A673 (cell line): ENCODE measurements around the gene ZNF81. TPM values are rescaled to one million over a fixed set of nuclear protein-coding genes. Genes with fewer than 3 reads are reported as not detected.
A peak's percentile ranks its signal among the peaks of the same experiment; 100 is the strongest.

ENCODE experiments used
- BruUV-seq: library from RNA; stranded (reverse); fragments of 400-500 nt; replicated peaks from 2 replicates; lab custom pipeline; 2021; lab: Mats Ljungman, UMichigan
- CTCF ChIA-PET: fragments of 300-600 bp; sonication (Branson Sonifier 250); formaldehyde crosslinking; loops from one replicate; lab custom pipeline; 2022; ENCODE audit warnings: antibody characterized with exemption; lab: Charles Lee
- POLR2A ChIA-PET: fragments of 300-600 bp; sonication (Branson Sonifier 250); formaldehyde crosslinking; loops from one replicate; lab custom pipeline; 2022; ENCODE audit warnings: antibody characterized with exemption; ENCODE audit not compliant: low non-redundant PET; lab: Charles Lee
- DNase-seq: peaks from one replicate; pipeline ENCODE4 v3.0.0-alpha.2; 2015; ENCODE audit warnings: low spot score
- H3K27ac ChIP-seq: fragments of 200-600 bp; sonication (generic); 2 replicates; pipeline ENCODE4 v1.5.1; 2016; ENCODE audit warnings: mixed run types, low read depth, mild to moderate bottlenecking, mixed read lengths, antibody characterized with exemption, low read length; ENCODE audit not compliant: poor library complexity, severe bottlenecking
- H3K27me3 ChIP-seq: fragments of 200-600 bp; sonication (generic); replicated peaks from 2 replicates; pipeline ENCODE4 v1.6.1; 2017; ENCODE audit warnings: mixed run types, low read depth, mild to moderate bottlenecking, mixed read lengths, antibody characterized with exemption, low read length; ENCODE audit not compliant: insufficient read depth, poor library complexity
- H3K36me3 ChIP-seq: fragments of 200-600 bp; sonication (generic); 2 replicates; pipeline ENCODE4 v1.6.1; 2016; ENCODE audit warnings: mixed run types, mild to moderate bottlenecking, mixed read lengths, antibody characterized with exemption, low read length; ENCODE audit not compliant: insufficient read depth, poor library complexity, severe bottlenecking
- H3K4me1 ChIP-seq: fragments of 200-600 bp; sonication (generic); 2 replicates; pipeline ENCODE4 v1.6.1; 2017; ENCODE audit warnings: mixed run types, mild to moderate bottlenecking, mixed read lengths, antibody characterized with exemption, low read length; ENCODE audit not compliant: insufficient read depth, poor library complexity, severe bottlenecking
- H3K4me3 ChIP-seq: fragments of 200-600 bp; sonication (generic); 2 replicates; pipeline ENCODE4 v1.5.1; 2016; ENCODE audit warnings: low read depth, mixed run types, mild to moderate bottlenecking, mixed read lengths, low read length; ENCODE audit not compliant: poor library complexity, severe bottlenecking
- H3K9me3 ChIP-seq: fragments of 200-600 bp; sonication (generic); 2 replicates; pipeline ENCODE4 v1.6.1; 2016; ENCODE audit warnings: mixed run types, low read depth, mild to moderate bottlenecking, mixed read lengths, antibody characterized with exemption, low read length; ENCODE audit not compliant: poor library complexity, severe bottlenecking
- EZH2 ChIP-seq: fragments of 200-600 bp; sonication (generic); IDR thresholded peaks from 2 replicates; pipeline ENCODE4 v1.6.1; 2017; ENCODE audit warnings: borderline replicate concordance, low read depth, mild to moderate bottlenecking, mixed read lengths, antibody characterized with exemption, low read length; ENCODE audit not compliant: poor library complexity, severe bottlenecking
- intact Hi-C: fragments of 100-400 bp; cut with micrococcal nuclease; formaldehyde crosslinking; loops from one replicate; pipeline ENCODE4 v1.10.0; 2022; ENCODE audit not compliant: unreplicated experiment
- total RNA-seq: library from RNA; stranded (reverse); gene quantifications from 2 replicates; pipeline ENCODE4 v1.2.3, GENCODE V29; 2021
- TF ChIP-seq, protein P1 (sequence below): fragments of 300-800, 200-600 bp; sonication (generic); conservative IDR thresholded peaks from 2 replicates; pipeline ENCODE4 v1.5.1; 2017; ENCODE audit warnings: low read depth, mild to moderate bottlenecking, antibody characterized with exemption, low read length, moderate library complexity, mixed read lengths

The ZNF81 gene
- total RNA-seq, 1 experiment from 2014 or later = 11.2 TPM

DNA sequence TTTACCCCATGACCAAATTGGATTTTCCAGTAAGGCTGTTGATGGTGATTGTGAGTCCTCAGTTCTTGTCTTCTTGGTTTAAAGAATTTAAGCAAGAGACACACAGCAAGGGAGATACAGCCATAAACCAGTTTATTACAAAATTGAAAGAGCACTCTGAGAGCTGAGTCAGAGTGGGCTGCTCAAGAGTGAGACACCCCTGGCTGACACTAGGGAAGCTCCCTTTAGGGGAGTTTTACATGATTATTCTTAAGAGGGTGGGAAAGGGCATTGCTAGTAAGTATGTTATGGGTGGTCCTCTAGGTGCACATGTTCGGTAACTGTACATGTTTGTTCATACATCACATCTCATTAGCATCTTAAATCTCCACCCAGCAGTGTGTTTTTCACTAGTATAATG is 18.8 kb upstream of the ZNF81 start:
- intact Hi-C loops = no loop called here
- no TSS peak for BruUV-seq
- Histone ChIP-seq H3K36me3 (no peaks in the 10 kb centered on the region), H3K27me3 (no peaks in the 10 kb centered on the region), H3K27ac (no peak overlapping the region), H3K9me3 (no peaks in the 10 kb centered on the region), H3K4me1 (no peaks in the 10 kb centered on the region), H3K4me3 (no peak overlapping the region)
- DNase-seq = no peak
- no peak for TF ChIP-seq EZH2
- TF ChIP-seq, protein P1, sequence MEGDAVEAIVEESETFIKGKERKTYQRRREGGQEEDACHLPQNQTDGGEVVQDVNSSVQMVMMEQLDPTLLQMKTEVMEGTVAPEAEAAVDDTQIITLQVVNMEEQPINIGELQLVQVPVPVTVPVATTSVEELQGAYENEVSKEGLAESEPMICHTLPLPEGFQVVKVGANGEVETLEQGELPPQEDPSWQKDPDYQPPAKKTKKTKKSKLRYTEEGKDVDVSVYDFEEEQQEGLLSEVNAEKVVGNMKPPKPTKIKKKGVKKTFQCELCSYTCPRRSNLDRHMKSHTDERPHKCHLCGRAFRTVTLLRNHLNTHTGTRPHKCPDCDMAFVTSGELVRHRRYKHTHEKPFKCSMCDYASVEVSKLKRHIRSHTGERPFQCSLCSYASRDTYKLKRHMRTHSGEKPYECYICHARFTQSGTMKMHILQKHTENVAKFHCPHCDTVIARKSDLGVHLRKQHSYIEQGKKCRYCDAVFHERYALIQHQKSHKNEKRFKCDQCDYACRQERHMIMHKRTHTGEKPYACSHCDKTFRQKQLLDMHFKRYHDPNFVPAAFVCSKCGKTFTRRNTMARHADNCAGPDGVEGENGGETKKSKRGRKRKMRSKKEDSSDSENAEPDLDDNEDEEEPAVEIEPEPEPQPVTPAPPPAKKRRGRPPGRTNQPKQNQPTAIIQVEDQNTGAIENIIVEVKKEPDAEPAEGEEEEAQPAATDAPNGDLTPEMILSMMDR = no peak
- CTCF ChIA-PET = no interaction called here
- POLR2A ChIA-PET = no interaction called here

DNA sequence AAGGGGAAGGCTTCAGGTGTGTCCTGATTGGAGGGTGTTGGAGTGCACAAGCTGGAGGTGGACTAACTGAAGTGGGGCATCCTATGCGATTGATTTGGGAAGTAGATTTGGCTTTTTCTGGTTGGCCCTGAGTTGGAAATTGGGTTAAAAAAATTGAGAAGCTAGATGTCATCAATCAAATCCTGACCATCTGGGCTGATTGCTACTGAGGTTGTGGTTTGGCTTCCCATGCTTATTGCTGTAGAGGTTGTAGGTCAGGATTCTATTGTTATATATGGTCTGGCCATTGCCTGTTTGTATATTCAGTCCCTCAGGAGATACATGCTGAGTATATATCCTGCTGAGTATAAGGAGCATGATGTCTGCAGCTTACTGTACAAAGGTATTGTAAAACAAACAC is 7.7 kb upstream of the ZNF81 start:
- POLR2A ChIA-PET = no interaction called here

DNA sequence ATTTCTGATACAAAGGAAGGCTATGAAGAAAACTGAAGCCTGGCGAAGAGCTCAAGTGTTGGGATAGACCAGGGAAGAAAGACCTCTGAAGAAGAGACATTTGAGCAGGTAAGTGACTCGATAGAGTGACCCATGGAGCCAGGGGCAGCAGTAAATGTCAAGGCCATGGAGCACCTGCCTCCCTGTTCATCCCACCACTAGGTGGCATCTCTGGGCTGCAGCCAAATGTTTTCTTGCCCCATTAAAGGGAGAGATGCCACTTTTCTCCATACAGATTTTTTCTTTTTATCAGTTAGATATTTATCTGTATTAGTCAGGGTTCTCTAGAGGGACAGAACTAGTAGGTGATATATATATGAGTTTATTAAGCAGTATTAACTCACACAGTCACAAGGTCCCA is 4.9 kb upstream of the ZNF81 start:
- no peaks in the 10 kb centered on the region for H3K4me1 ChIP-seq
- ChIA-PET POLR2A (no interaction called here), CTCF (no interaction called here)
- BruUV-seq = no TSS peak
- H3K36me3 ChIP-seq = no peaks in the 10 kb centered on the region
- H3K4me3 ChIP-seq = no peak overlapping the region
- DNase-seq = peak; percentile 55
- no peaks in the 10 kb centered on the region for H3K9me3 ChIP-seq
- intact Hi-C loops = loop anchor here (1.0 to 10.0 kb wide), 2 partner anchors 177 to 195 kb away; partner anchors contain the start of genes ELK1 and UXT
- H3K27ac ChIP-seq = no peak overlapping the region
- TF ChIP-seq, protein P1 = peak; percentile 70
- no peak for TF ChIP-seq EZH2
- no peaks in the 10 kb centered on the region for H3K27me3 ChIP-seq

More for the DNA sequence above, 7.7 kb upstream of the ZNF81 start:
- TF ChIP-seq, protein P1 = no peak
- no peak for TF ChIP-seq EZH2
- DNase-seq = no peak
- H3K36me3 ChIP-seq = no peaks in the 10 kb centered on the region
- H3K9me3 ChIP-seq = no peaks in the 10 kb centered on the region
- intact Hi-C loops = no loop called here
- CTCF ChIA-PET = no interaction called here
- no TSS peak for BruUV-seq
- H3K27ac ChIP-seq = no peak overlapping the region
- H3K27me3 ChIP-seq = no peaks in the 10 kb centered on the region
- H3K4me1 ChIP-seq = no peaks in the 10 kb centered on the region
- H3K4me3 ChIP-seq = no peak overlapping the region
